ENCODE results near the gene C10orf90.

Gene C10orf90

DNA sequence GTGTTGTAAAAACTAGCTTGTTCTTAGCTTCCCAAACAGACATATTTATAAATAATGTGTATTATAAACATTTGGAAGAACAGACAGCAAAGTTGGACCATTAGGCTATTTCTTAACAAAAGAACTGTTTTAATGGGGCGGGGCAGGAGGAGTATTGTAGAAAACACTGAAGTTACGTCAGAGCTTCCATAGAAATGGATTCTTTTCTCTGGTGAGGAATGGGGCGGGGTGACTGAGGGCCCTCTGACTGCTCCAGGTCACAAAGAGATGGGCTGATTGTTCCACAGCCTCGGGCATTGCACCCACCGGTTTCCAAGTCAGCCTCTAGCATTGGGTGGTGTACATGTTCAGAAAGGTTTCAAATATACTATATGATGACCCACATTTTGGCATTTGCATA is 245.5 kb downstream of the C10orf90 start:
- no peak for DNase-seq (ENCODE audit: low read depth, low spot score)

- no peak for DNase-seq (ENCODE audit: low read depth, low spot score)
These were observed 246.6 kb downstream of the C10orf90 start for GRCh38 chr10:126423732-126424491.

DNA sequence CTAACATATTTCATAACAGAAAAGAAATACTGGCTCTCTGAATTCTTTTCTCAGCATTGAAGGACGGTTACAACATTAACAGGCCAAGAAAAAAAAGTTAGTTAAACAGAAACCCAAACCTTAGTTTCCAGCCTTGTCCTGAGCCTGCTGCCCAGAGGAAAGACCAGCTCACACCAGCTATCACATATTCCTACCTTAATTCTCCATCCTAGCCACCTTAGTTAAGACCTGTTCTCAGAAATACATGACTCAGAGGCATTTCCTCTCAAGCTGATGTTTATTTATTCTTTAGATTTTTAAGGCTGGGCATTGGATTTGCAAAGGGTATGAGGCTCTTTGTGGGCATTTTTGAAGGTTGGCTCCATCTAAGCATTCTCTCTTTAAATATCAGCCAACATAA is 247.9 kb downstream of the C10orf90 start:
- DNase-seq (ENCODE audit: low read depth, low spot score) = peak; percentile 50

GRCh38 chr10:126421756-126422256 is 248.7 kb downstream of the C10orf90 start:
- DNase-seq (ENCODE audit: low read depth, low spot score) = peak; percentile 97

- peak; percentile 71 for DNase-seq (ENCODE audit: low read depth, low spot score)
These were observed 249.8 kb downstream of the C10orf90 start for GRCh38 chr10:126420567-126421300.

DNA sequence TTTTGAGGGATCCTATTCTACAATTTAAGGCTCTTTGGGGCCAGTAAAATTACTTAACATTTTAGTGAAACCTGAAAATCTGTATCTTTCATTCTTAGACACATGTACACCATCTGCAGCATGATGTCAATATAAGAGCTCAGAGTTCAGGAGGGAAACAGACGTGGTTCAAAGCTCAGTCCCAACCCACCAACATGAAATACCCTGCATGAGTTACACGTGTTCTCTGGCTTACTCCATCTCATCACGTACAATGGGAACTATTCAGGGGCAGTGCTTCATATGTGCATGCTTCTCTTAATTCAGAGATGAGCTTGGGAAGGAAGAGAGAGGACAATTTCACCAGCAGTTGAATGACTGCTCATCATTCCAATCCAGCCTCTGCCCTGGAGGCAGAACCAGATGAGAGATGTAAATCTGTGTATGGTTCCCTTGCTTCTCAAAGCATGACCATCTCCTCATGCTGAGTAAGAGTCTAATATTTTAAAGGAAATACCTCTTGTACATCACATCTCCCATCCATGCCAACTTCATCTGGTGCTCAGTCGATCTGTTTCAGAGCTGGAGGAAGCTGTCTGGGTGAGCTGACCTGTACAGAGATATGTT is 253.2 kb downstream of the C10orf90 start:
- DNase-seq (ENCODE audit: low read depth, low spot score) = no peak

DNA sequence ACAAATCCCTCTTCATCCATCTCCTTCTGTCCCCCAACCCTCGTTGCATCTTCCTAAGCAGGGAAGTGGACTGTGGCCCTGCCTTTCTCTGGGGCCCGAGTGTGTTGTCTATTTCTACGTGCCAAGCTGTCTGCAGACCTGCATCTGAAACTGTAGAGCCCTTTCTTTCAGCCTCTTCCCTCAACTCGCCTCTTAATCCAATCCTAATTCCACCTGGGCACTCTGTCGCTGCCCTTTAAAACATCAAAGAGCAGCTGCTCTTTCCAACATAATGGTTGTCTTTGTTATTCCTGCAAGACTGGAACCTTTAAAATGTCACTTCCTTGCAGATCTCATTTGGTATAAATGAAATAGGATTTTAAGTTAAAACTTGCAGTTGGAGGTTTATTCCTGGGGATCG is 260.7 kb downstream of the C10orf90 start:
- no peak for DNase-seq (ENCODE audit: low read depth, low spot score)

DNA sequence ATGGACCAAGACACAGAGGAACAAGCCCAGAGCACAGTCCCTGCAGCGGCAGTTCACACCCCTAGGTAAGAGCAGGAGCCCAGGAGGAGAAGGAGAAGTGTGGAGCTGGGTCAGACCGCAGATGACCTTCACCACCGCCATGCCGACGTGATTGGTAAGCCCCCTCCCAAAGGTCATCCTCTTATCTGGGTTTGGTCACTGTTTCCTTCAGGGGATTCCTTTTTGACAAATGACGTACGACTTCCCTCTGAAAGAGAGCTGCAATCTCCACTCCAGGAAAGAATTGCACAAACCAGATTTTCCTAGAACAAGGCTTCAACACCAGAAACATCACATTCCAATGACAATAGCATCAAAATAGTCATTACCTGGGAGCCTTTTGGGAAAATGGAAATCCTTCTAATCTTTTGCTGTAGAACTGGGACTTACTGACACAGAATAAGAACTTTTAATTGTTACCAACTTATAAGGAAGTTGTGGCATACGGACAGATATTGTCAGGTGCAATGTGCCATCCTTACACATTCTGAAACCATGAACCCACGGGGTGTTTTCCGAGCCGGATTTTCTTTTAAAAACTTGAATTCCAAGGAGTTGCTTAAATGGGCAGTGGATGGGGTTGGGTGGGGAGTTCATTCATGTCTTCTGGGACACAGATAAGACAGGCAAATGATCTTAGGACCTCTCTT is 261.4 kb downstream of the C10orf90 start:
- DNase-seq (ENCODE audit: low read depth, low spot score) = no peak

DNA sequence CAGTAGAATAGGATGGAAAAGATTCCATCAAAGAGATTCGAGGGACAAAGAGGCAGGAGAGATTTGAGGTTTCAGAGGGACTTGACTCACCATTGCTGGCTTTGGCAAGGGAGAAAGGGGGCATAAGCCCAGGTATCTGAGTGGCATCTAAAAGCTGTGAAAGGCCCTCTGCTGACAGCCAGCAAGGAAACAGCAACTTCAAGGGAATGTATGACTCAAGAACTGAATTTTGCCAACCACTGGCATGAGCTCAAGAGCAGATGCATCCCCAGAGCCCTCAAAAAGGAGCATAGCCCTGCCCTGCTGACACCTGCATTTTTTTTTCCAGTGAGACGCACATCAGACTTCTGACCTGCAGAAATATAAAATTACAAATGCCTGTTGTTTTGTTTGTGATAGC is 262.7 kb downstream of the C10orf90 start:
- DNase-seq (ENCODE audit: low read depth, low spot score) = peak; percentile 63

DNA sequence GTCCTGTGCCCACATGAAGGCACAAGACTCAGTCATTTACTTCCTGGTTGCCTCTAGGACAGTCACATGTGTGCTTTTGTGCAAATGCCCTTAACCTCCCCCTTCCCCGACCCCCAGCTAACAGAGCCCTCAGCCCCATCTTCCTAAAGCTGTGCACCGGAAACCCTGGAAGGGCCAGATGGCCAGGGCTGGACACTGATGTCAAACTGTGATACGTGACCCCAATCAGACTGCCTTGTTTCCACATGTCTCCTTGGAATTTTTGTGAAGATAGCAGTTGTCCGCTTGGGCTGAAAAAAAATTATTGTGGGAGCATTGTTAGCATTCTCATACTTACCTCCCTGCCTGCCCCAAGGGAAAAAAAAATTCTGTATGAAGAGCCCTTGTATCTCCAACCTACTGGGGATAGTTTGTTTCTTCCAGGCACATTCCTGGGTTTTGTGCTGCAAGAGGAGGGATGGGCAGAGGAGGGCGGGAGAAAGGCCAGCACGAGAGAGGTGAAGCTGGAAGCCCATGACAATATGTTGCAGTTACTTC is 265.2 kb downstream of the C10orf90 start:
- DNase-seq (ENCODE audit: low read depth, low spot score) = no peak

- no peak for DNase-seq (ENCODE audit: low read depth, low spot score)
These were observed 267.5 kb downstream of the C10orf90 start for GRCh38 chr10:126402721-126403695.

DNA sequence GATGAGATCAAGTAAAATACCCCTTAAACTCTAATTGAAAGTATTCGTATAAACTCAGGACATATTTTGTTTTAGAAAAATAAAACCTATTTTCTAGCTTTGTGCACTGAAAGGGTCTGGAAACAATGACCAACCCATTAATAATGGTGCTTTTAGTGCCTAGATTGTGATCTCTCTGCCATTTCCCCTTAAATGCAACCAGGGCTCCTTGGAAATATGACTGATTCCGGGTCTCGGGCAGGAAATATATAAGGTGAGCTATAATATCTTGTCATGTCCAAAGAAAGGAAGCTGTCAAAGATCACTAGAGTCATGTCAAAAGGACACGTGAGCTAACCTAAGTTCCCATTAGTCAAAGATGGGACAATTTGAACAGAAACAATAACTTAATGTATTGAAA is 269.9 kb downstream of the C10orf90 start:
- no peak for DNase-seq (ENCODE audit: low read depth, low spot score)

GRCh38 chr10:126398924-126399323 is 271.6 kb downstream of the C10orf90 start:
- DNase-seq (ENCODE audit: low read depth, low spot score) = peak; percentile 23

DNA sequence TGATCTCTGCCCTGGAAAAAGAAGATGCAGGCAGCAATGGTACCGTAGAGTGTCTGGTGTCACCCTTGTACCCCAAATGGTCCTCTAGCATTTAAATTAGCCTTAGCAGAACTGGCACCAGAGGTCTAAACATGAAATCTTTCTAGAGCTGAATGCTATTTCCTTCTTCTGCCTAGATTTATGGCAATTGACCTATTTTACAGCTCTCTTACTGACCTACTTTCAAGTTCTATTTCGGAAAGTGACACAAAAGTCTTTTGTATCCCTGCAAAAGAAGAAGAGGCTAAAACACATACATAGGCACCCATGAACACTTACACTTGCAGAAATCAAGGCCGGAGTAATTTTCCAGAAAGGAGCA is 272.1 kb downstream of the C10orf90 start:
- DNase-seq (ENCODE audit: low read depth, low spot score) = no peak

GRCh38 chr10:126397640-126398382 is 272.7 kb downstream of the C10orf90 start:
- DNase-seq (ENCODE audit: low read depth, low spot score) = peak; percentile 98

GRCh38 chr10:126397156-126397555 is 273.3 kb downstream of the C10orf90 start:
- no peak for DNase-seq (ENCODE audit: low read depth, low spot score)

- no peak for DNase-seq (ENCODE audit: low read depth, low spot score)
These were observed 275.5 kb downstream of the C10orf90 start for GRCh38 chr10:126394948-126395347.

DNA sequence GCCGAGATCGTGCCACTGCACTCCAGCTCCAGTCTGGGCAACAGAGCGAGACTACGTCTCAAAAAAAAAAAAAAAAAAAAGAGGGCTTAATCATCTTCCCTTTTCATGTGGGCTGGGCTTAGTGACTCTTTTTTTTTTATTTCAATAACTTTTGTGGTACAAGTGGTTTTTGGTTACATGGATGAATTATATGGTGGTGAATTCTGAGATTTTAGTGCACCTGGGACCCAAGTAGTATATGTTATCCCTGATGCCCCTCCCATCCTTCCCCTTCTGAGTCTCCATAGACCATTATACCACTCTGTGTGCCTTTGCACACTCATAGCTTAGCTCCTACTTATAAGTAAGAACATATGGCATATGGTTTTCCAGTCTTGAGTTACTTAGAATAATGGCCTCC is 277.4 kb downstream of the C10orf90 start:
- DNase-seq (ENCODE audit: low read depth, low spot score) = no peak

GRCh38 chr10:126392469-126392868 is 278.0 kb downstream of the C10orf90 start:
- DNase-seq (ENCODE audit: low read depth, low spot score) = no peak

DNA sequence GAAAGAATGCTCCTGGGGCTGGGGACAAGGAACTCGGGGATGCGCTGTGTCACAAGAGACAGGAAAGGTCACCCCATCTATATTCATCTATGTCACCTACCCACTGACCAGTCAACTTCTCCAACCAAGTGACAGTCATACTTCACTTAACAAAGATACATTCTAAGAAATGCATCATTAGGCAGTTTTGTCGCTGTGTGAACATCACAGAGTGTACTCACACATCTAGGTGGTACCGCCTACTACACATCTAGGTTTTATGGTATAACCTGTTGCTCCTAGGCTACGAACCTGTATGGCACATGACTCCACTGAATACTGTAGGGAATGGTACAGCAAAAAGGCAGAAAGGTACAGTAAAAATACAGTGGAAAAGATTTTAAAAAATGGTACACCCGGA is 278.4 kb downstream of the C10orf90 start:
- no peak for DNase-seq (ENCODE audit: low read depth, low spot score)
